ENCODE measurements around the gene HOXD13.
A peak's percentile ranks its signal among the peaks of the same experiment; 100 is the strongest.

The HOXD13 gene

GRCh38 chr2:176126929-176127773, 34.6 kb downstream of the HOXD13 start:
- peaks cover 5% of the 10 kb centered on the region; the same call in 1 of the 2 replicates for H3K4me1 ChIP-seq (ENCODE audit: control insufficient read depth, insufficient read depth, low read length)
- CTCF ChIA-PET, result interaction anchor here (0.5 to 3.5 kb wide), 62 partner anchors 10 to 1643 kb away, joined by 3 to 51 read pairs (median 4); partner anchors contain the start of genes HOXD10 and HOXD11
- no peak overlapping the region for H3K27ac ChIP-seq (ENCODE audit: extremely low read depth, low read depth, low read length)
- H3K9me3 ChIP-seq (ENCODE audit: control insufficient read depth, insufficient read depth, low read depth, low read length), result no peaks in the 10 kb centered on the region
- H3K4me3 ChIP-seq (ENCODE audit: low read depth, low read length), result no peak overlapping the region
- TF ChIP-seq ZNF747 (tag by site-specific recombination; IDR thresholded peaks at IDR 0.05), result no peak
- TF ChIP-seq ZNF660 (tag by site-specific recombination; IDR thresholded peaks at IDR 0.05), result peak; percentile 73; the same call in 1 of the 2 replicates
- TF ChIP-seq YY2 (tag by site-specific recombination; IDR thresholded peaks at IDR 0.05), result no peak
- peak; percentile 63 for TF ChIP-seq CTCF (tag by site-specific recombination; IDR thresholded peaks at IDR 0.05)
- no peak for TF ChIP-seq ZNF48 (tag by site-specific recombination; IDR thresholded peaks at IDR 0.05)
- no peak for TF ChIP-seq ZNF16 (tag by site-specific recombination; IDR thresholded peaks at IDR 0.05; ENCODE audit: low read depth)
- TF ChIP-seq ZNF548 (tag by site-specific recombination; IDR thresholded peaks at IDR 0.05), result no peak
- no peak for TF ChIP-seq RBAK (tag by site-specific recombination; IDR thresholded peaks at IDR 0.05)
- 0 out of 2 replicates have a peak, but pooled peaks have one; percentile 11 for TF ChIP-seq ZXDB (tag by site-specific recombination; IDR thresholded peaks at IDR 0.05)
- TF ChIP-seq ZNF654 (tag by site-specific recombination; IDR thresholded peaks at IDR 0.05; ENCODE audit: low read depth), result peak; percentile 92
- TF ChIP-seq SCRT1 (tag by site-specific recombination; IDR thresholded peaks at IDR 0.05; ENCODE audit: borderline replicate concordance), result peak; percentile 65; the same call in 1 of the 2 replicates
- no peak for TF ChIP-seq MZF1 (tag by site-specific recombination; IDR thresholded peaks at IDR 0.05; ENCODE audit: borderline replicate concordance)
- no peak for TF ChIP-seq ZNF239 (tag by site-specific recombination; IDR thresholded peaks at IDR 0.05)
- TF ChIP-seq ZBTB8A (tag by site-specific recombination; IDR thresholded peaks at IDR 0.05), result peak; percentile 14; the same call in 1 of the 2 replicates
- TF ChIP-seq ZBTB17 (tag by site-specific recombination; IDR thresholded peaks at IDR 0.05), result peak; percentile 73
- peak; percentile 79 for TF ChIP-seq OSR2 (tag by site-specific recombination; IDR thresholded peaks at IDR 0.05)
- TF ChIP-seq ZNF423 (tag by site-specific recombination; IDR thresholded peaks at IDR 0.05), result no peak
- TF ChIP-seq ZEB2 (tag by site-specific recombination; IDR thresholded peaks at IDR 0.05), result peak; percentile 53
- no peak for TF ChIP-seq ZSCAN4 (tag by site-specific recombination; IDR thresholded peaks at IDR 0.05)
- TF ChIP-seq GLI4 (tag by site-specific recombination; IDR thresholded peaks at IDR 0.05), result no peak
- TF ChIP-seq SCRT2 (tag by site-specific recombination; IDR thresholded peaks at IDR 0.05), result peak; percentile 51
- TF ChIP-seq ZBTB44 (tag by site-specific recombination; IDR thresholded peaks at IDR 0.05), result peak; percentile 79
- peaks cover 0 to 30% of the 10 kb centered on the region in 2 experiments; a peak in 1 of 3 replicates for H3K36me3 ChIP-seq (ENCODE audit: control insufficient read depth in 2 of 2, insufficient read depth in 1 of 2, low read length in 2 of 2)
- POLR2A ChIA-PET, result interaction anchor here (0.6 to 2.1 kb wide), 2 partner anchors 22 to 949 kb away, joined by 3 to 11 read pairs; no protein-coding TSS in a partner anchor
